H1 (cell line): ENCODE measurements around the gene KRTAP1-5. TPM values are rescaled to one million over a fixed set of nuclear protein-coding genes. Genes with fewer than 3 reads are reported as not detected.

Experiments
- CTCF ChIA-PET: fragments of 300-600 bp; sonication (Branson Sonifier 250); formaldehyde crosslinking; loops from one replicate; lab custom pipeline; 2021; ENCODE audit not compliant: partially characterized antibody; lab: Charles Lee
- POLR2A ChIA-PET: fragments of 300-600 bp; sonication (Branson Sonifier 250); formaldehyde crosslinking; loops from one replicate; lab custom pipeline; 2021; ENCODE audit warnings: inconsistent platforms; ENCODE audit not compliant: partially characterized antibody; lab: Charles Lee
- DNase-seq, 2 experiments: peaks; one replicate each; pipeline versions ENCODE4 v3.0.0 to v3.0.0-alpha.2; 2010 to 2022; ENCODE audit warnings: low spot score in 2 of 2, low read depth in 1 of 2, mixed read lengths in 1 of 2
- FAIRE-seq: peaks from 2 replicates; lab custom pipeline; 2011; peaks lifted over from hg19 to GRCh38; lab: Jason Lieb, UNC
- H2AFZ ChIP-seq: 2 replicates; pipeline ENCODE4 v1.8.1; 2012; ENCODE audit warnings: low read length, inconsistent platforms
- H2AK5ac ChIP-seq: 2 replicates; pipeline ENCODE4 v1.6.1; 2013; ENCODE audit warnings: low read depth, low read length
- H2BK120ac ChIP-seq: replicated peaks from 2 replicates; pipeline ENCODE3; 2013; ENCODE audit warnings: low read depth, low read length, inconsistent platforms
- H2BK12ac ChIP-seq: 2 replicates; pipeline ENCODE4 v1.6.1; 2013; ENCODE audit warnings: low read depth, low read length
- H2BK15ac ChIP-seq: 2 replicates; pipeline ENCODE4 v1.6.1; 2013; ENCODE audit warnings: low read length
- H2BK20ac ChIP-seq: 2 replicates; pipeline ENCODE4 v1.6.1; 2013; ENCODE audit warnings: low read length
- H2BK5ac ChIP-seq: 2 replicates; pipeline ENCODE4 v1.6.1; 2013; ENCODE audit warnings: low read depth, low read length
- H3K14ac ChIP-seq: 2 replicates; pipeline ENCODE4 v1.6.1; 2013; ENCODE audit warnings: inconsistent platforms; ENCODE audit not compliant: insufficient read length
- H3K18ac ChIP-seq: 2 replicates; pipeline ENCODE4 v1.6.1; 2013; ENCODE audit warnings: low read length; ENCODE audit errors: extremely low read depth
- H3K23ac ChIP-seq: 2 replicates; pipeline ENCODE4 v1.6.1; 2013; ENCODE audit warnings: inconsistent platforms; ENCODE audit not compliant: insufficient read length
- H3K23me2 ChIP-seq: 2 replicates; pipeline ENCODE4 v1.6.1; 2013; ENCODE audit warnings: low read depth, low read length
- H3K27ac ChIP-seq: 2 replicates; pipeline ENCODE4 v1.6.1; 2011; ENCODE audit warnings: low read depth, low read length, inconsistent platforms
- H3K27me3 ChIP-seq, 4 experiments: replicated peaks in 1 of 4; 1 replicate in 1 of 4; 2 replicates in 3 of 4; pipeline versions ENCODE4 v1.6.1 to v1.8.1; 2011 to 2013; ENCODE audit warnings: low read length in 3 of 4, mild to moderate bottlenecking in 3 of 4, inconsistent platforms in 2 of 4, mixed read lengths in 2 of 4, moderate library complexity in 1 of 4; ENCODE audit not compliant: control insufficient read depth in 3 of 4, insufficient read depth in 3 of 4; ENCODE audit errors: extremely low read depth in 1 of 4
- H3K36me3 ChIP-seq, 4 experiments: 2 replicates each; pipeline versions ENCODE4 v1.6.1 to v1.8.1; 2011 to 2013; ENCODE audit warnings: mild to moderate bottlenecking in 4 of 4, low read length in 3 of 4, moderate library complexity in 2 of 4, control low read depth in 1 of 4, inconsistent platforms in 1 of 4; ENCODE audit not compliant: insufficient read depth in 4 of 4, control insufficient read depth in 2 of 4
- H3K4ac ChIP-seq: replicated peaks from 2 replicates; pipeline ENCODE3; 2013; ENCODE audit warnings: low read length, low read depth, mixed read lengths, inconsistent platforms; ENCODE audit not compliant: insufficient read length
- H3K4me1 ChIP-seq, 4 experiments: replicated peaks in 1 of 4; 1 replicate in 1 of 4; 2 replicates in 3 of 4; pipeline versions ENCODE4 v1.6.1 to v1.8.1; 2011 to 2013; ENCODE audit warnings: low read length in 3 of 4, inconsistent platforms in 2 of 4, mixed read lengths in 1 of 4; ENCODE audit not compliant: insufficient read depth in 4 of 4, control insufficient read depth in 3 of 4
- H3K4me2 ChIP-seq, 2 experiments: 2 replicates each; pipeline versions ENCODE4 v1.6.1 to v1.8.1; 2011 to 2013; ENCODE audit warnings: low read depth in 2 of 2, low read length in 2 of 2, control low read depth in 1 of 2, inconsistent platforms in 1 of 2, mild to moderate bottlenecking in 1 of 2; ENCODE audit not compliant: insufficient read depth in 1 of 2
- H3K4me3 ChIP-seq, 4 experiments: fragments of 200-600, 300-600 bp in 1 of 4; sonication (generic), shearing (Covaris generic), sonication (Bioruptor Twin) in 1 of 4; 2 replicates each; pipeline versions ENCODE4 v1.5.1 to v1.8.1; 2011 to 2016; ENCODE audit warnings: low read length in 4 of 4, low read depth in 3 of 4, control low read depth in 2 of 4, inconsistent platforms in 2 of 4, mild to moderate bottlenecking in 2 of 4, mixed read lengths in 1 of 4, moderate library complexity in 1 of 4; ENCODE audit not compliant: insufficient read depth in 2 of 4; ENCODE audit errors: extremely low read depth in 1 of 4
- H3K56ac ChIP-seq: replicated peaks from 2 replicates; pipeline ENCODE3; 2013; ENCODE audit warnings: low read depth, mild to moderate bottlenecking, mixed read lengths, low read length, inconsistent platforms; ENCODE audit not compliant: insufficient read length
- H3K79me1 ChIP-seq: 2 replicates; pipeline ENCODE4 v1.6.1; 2013; ENCODE audit warnings: low read depth, low read length, control low read depth
- H3K79me2 ChIP-seq, 2 experiments: 2 replicates each; pipeline versions ENCODE4 v1.6.1 to v1.8.1; 2012 to 2013; ENCODE audit warnings: low read length in 2 of 2, mild to moderate bottlenecking in 2 of 2, inconsistent platforms in 1 of 2; ENCODE audit not compliant: insufficient read depth in 2 of 2, control insufficient read depth in 1 of 2
- H3K9ac ChIP-seq, 4 experiments: replicated peaks in 1 of 4; 1 replicate in 1 of 4; 2 replicates in 3 of 4; pipeline versions ENCODE4 v1.6.1 to v1.8.1; 2011 to 2013; ENCODE audit warnings: low read depth in 3 of 4, low read length in 3 of 4, control low read depth in 2 of 4, mild to moderate bottlenecking in 2 of 4, moderate library complexity in 2 of 4, inconsistent platforms in 1 of 4; ENCODE audit errors: extremely low read depth in 1 of 4
- H3K9me3 ChIP-seq, 2 experiments: 2 replicates each; pipeline versions ENCODE4 v1.6.1 to v1.8.1; 2012 to 2013; ENCODE audit warnings: mild to moderate bottlenecking in 2 of 2, moderate library complexity in 2 of 2, control low read depth in 1 of 2, inconsistent platforms in 1 of 2, low read depth in 1 of 2, low read length in 1 of 2, mixed read lengths in 1 of 2; ENCODE audit not compliant: insufficient read depth in 2 of 2
- H4K20me1 ChIP-seq, 2 experiments: replicated peaks in 1 of 2; 2 replicates each; pipeline versions ENCODE3 to v1.8.1; 2011 to 2013; ENCODE audit warnings: inconsistent platforms in 2 of 2, low read length in 2 of 2, mild to moderate bottlenecking in 1 of 2; ENCODE audit not compliant: insufficient read depth in 2 of 2, control insufficient read depth in 1 of 2
- H4K5ac ChIP-seq: 2 replicates; pipeline ENCODE4 v1.6.1; 2013; ENCODE audit warnings: low read length, low read depth, mixed read lengths, inconsistent platforms; ENCODE audit not compliant: insufficient read length
- H4K8ac ChIP-seq: 2 replicates; pipeline ENCODE4 v1.8.0; 2013; ENCODE audit warnings: mild to moderate bottlenecking, moderate library complexity, low read length, inconsistent platforms; ENCODE audit not compliant: insufficient read depth; ENCODE audit errors: extremely low read depth
- H4K91ac ChIP-seq: replicated peaks from 2 replicates; pipeline ENCODE3; 2013; ENCODE audit warnings: low read length, mixed read lengths, inconsistent platforms; ENCODE audit not compliant: insufficient read length
- BRCA1 ChIP-seq: IDR thresholded peaks from 2 replicates; pipeline ENCODE4 v1.6.1; 2012; ENCODE audit warnings: low read depth, low read length, improper control_type of control experiment
- FOSL1 ChIP-seq: IDR thresholded peaks from 2 replicates; pipeline ENCODE4 v1.6.1; 2011; ENCODE audit warnings: mild to moderate bottlenecking, low read depth, low read length, moderate library complexity; ENCODE audit not compliant: insufficient read depth
- NRF1 ChIP-seq: IDR thresholded peaks from 2 replicates; pipeline ENCODE4 v1.6.1; 2011; ENCODE audit warnings: mild to moderate bottlenecking, low read depth, low read length, improper control_type of control experiment
- SIX5 ChIP-seq: IDR thresholded peaks from 2 replicates; pipeline ENCODE4 v1.6.1; 2011; ENCODE audit warnings: mild to moderate bottlenecking, low read depth, low read length
- SP1 ChIP-seq: IDR thresholded peaks from 2 replicates; pipeline ENCODE4 v1.6.1; 2011; ENCODE audit warnings: low read depth, low read length
- WGBS, 2 experiments: shearing (Covaris generic) in 1 of 2; methylation state at CpG; one replicate each; pipeline versions ENCODE4 v1.1.6 to v1.1.7; 2013 to 2015; ENCODE audit warnings: low lambda C conversion rate in 2 of 2, mixed read lengths in 2 of 2, inconsistent platforms in 1 of 2, low coverage in 1 of 2, missing lambda C conversion rate in 1 of 2; ENCODE audit not compliant: insufficient replicate concordance in 2 of 2, insufficient coverage in 1 of 2, insufficient read length in 1 of 2; ENCODE audit errors: extremely low coverage in 1 of 2, missing lambda C conversion rate in 1 of 2; 5-methylcytosine and 5-hydroxymethylcytosine counted together
- polyA plus RNA-seq, 7 experiments: library from polyadenylated mRNA; depleted of rRNA in 3 of 7; stranded (reverse) in 5 of 7; unstranded in 2 of 7; fragments of >200 nt in 5 of 7; fragments of 200-250 nt in 2 of 7; gene quantifications; 1 replicate in 5 of 7; 2 replicates in 1 of 7; 4 replicates in 1 of 7; pipeline versions ENCODE4 v1.2.1 to v1.2.3, GENCODE V29; 2011 to 2013; ENCODE audit warnings: missing spikeins in 2 of 7, mixed read lengths in 2 of 7
- total RNA-seq: library from RNA; stranded (reverse); fragmentation: NEBNext Ultra II Directional; extraction: Animal tissue kit (Norgen Biotek cat#: 25700); gene quantifications from 2 replicates; pipeline ENCODE4 v1.2.1, GENCODE V29; 2021

The KRTAP1-5 gene
- total and polyA plus RNA-seq, 2 of the 8 experiments (the other 6 are each of a cell fraction or from before 2014, with no cell fraction given) = not detected

DNA sequence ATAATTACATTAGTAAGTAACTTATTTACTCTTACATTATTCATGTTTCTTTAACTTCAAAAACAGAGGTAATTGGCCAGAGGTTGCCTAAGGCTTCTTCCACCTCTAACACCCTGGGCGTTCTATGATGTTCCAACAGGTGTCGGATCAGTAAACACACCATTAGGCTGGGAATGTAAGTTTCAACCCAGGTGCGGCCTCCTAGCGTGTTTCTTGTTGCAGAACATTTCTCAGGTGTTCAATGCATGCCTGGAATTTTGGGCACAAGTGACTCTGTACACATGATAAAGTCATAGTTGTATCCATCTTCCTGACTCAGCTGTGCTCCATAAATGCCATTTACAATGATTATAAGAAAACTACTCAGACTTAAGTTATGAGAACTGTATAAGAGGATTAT, 27.0 kb upstream of the KRTAP1-5 start:
- Histone ChIP-seq H2AK5ac (no peak overlapping the region), H3K9ac (no peak overlapping the region), H4K5ac (no peak overlapping the region), H4K91ac (no peak overlapping the region), H2BK20ac (no peak overlapping the region), H3K9me3 (0 out of 4 replicates have a peak, but pooled peaks cover 0 to 4% of the 10 kb centered on the region in 2 experiments), H3K23me2 (no peaks in the 10 kb centered on the region), H3K36me3 (no peaks in the 10 kb centered on the region), H3K56ac (no peak overlapping the region), H3K4me2 (no peak overlapping the region), H3K23ac (no peak overlapping the region), H3K79me2 (no peaks in the 10 kb centered on the region), H3K27ac (no peak overlapping the region), H2AFZ (no peak overlapping the region), H2BK12ac (no peak overlapping the region), H4K20me1 (no peaks in the 10 kb centered on the region), H3K27me3 (no peaks in the 10 kb centered on the region), H2BK5ac (no peak overlapping the region), H3K4ac (no peak overlapping the region), H3K4me3 (no peak overlapping the region), H3K18ac (no peak overlapping the region), H2BK15ac (no peak overlapping the region), H3K4me1 (peaks cover 0 to 2% (median 0%) of the 10 kb centered on the region in 4 experiments; a peak in 1 of 7 replicates), H3K14ac (no peak overlapping the region), H3K79me1 (no peaks in the 10 kb centered on the region), H4K8ac (no peak overlapping the region), H2BK120ac (no peak overlapping the region)
- DNase-seq (no peak), FAIRE-seq (no peak)
- ChIA-PET POLR2A (no interaction called here), CTCF (no interaction called here)
- no peak for TF ChIP-seq NRF1
- no peak for TF ChIP-seq SP1
- no peak for TF ChIP-seq BRCA1
- TF ChIP-seq FOSL1 = no peak
- no peak for TF ChIP-seq SIX5
- WGBS, 2 experiments = 93% methylated on average over 4 of the region's 4 CpGs; no CpG with 5 or more reads in 1 of the 2 experiments
